OCI-LY1 (cell line): ENCODE data around the gene CNTN6.

Experiments
- H2AFZ ChIP-seq: fragments of 200-600 bp; sonication (generic), shearing (Covaris generic); 2 replicates; pipeline ENCODE4 v1.6.0; 2014; ENCODE audit warnings: antibody characterized with exemption, mild to moderate bottlenecking, low read length
- H3F3A ChIP-seq: fragments of 200-600 bp; sonication (generic), shearing (Covaris generic); 2 replicates; pipeline ENCODE4 v1.6.0; 2014; ENCODE audit warnings: mild to moderate bottlenecking, antibody characterized with exemption, low read length, moderate library complexity; ENCODE audit not compliant: insufficient read depth
- H3K27ac ChIP-seq: fragments of 200-600 bp; sonication (generic); 2 replicates; pipeline ENCODE4 v1.5.1; 2014; ENCODE audit warnings: low read length, mixed run types, mild to moderate bottlenecking, low read depth; ENCODE audit not compliant: poor library complexity, severe bottlenecking
- H3K27me3 ChIP-seq: fragments of 200-600 bp; sonication (generic); 2 replicates; pipeline ENCODE4 v1.6.0; 2014; ENCODE audit warnings: antibody characterized with exemption, mild to moderate bottlenecking, low read length, moderate library complexity; ENCODE audit not compliant: insufficient read depth
- H3K36me3 ChIP-seq: fragments of 200-600 bp; sonication (generic); 2 replicates; pipeline ENCODE4 v1.6.1; 2014; ENCODE audit warnings: mild to moderate bottlenecking, antibody characterized with exemption, low read length, moderate library complexity, mixed read lengths; ENCODE audit not compliant: insufficient read depth
- H3K4me1 ChIP-seq: fragments of 200-600 bp; sonication (generic); 2 replicates; pipeline ENCODE4 v1.5.1; 2014; ENCODE audit warnings: mild to moderate bottlenecking, low read length, moderate library complexity; ENCODE audit not compliant: insufficient read depth, severe bottlenecking
- H3K4me2 ChIP-seq: fragments of 200-600 bp; sonication (generic), shearing (Covaris generic); 2 replicates; pipeline ENCODE4 v1.6.1; 2014; ENCODE audit warnings: low read length
- H3K4me3 ChIP-seq: fragments of 200-600 bp; sonication (generic); 2 replicates; pipeline ENCODE4 v1.5.1; 2014; ENCODE audit warnings: low read length, low read depth, mild to moderate bottlenecking, mixed read lengths; ENCODE audit not compliant: poor library complexity, severe bottlenecking
- H3K79me2 ChIP-seq: fragments of 200-600 bp; shearing (Covaris generic); 2 replicates; pipeline ENCODE4 v1.6.1; 2016; ENCODE audit warnings: mixed run types, low read length, mixed read lengths; ENCODE audit not compliant: insufficient read depth
- H3K9ac ChIP-seq: fragments of 200-600 bp; sonication (generic), shearing (Covaris generic); 2 replicates; pipeline ENCODE4 v1.6.1; 2014; ENCODE audit warnings: mild to moderate bottlenecking, low read length, mixed read lengths
- H3K9me2 ChIP-seq: fragments of 200-600 bp; sonication (generic), shearing (Covaris generic); 2 replicates; pipeline ENCODE4 v1.6.1; 2014; ENCODE audit warnings: low read depth, mild to moderate bottlenecking, low read length, mixed read lengths
- H3K9me3 ChIP-seq: fragments of 200-600 bp; shearing (Covaris generic); 2 replicates; pipeline ENCODE4 v1.6.1; 2014; ENCODE audit warnings: low read length, mixed read lengths
- H4K20me1 ChIP-seq: fragments of 200-600 bp; sonication (generic), shearing (Covaris generic); 2 replicates; pipeline ENCODE4 v1.6.0; 2016; ENCODE audit warnings: mild to moderate bottlenecking, low read length; ENCODE audit not compliant: insufficient read depth
- CTCF ChIP-seq: fragments of 200-600 bp; sonication (generic), shearing (Covaris generic); IDR thresholded peaks from 2 replicates; pipeline ENCODE4 v1.5.1; 2017; ENCODE audit warnings: mild to moderate bottlenecking, antibody characterized with exemption, low read length, moderate library complexity, mixed read lengths
- EZH2 ChIP-seq: fragments of 200-600 bp; sonication (generic), shearing (Covaris generic); IDR thresholded peaks from 2 replicates; pipeline ENCODE4 v1.8.0; 2017; ENCODE audit warnings: borderline replicate concordance, mixed run types, mild to moderate bottlenecking, antibody characterized with exemption, low read length, moderate library complexity, mixed read lengths

Gene CNTN6

GRCh38 chr3:1092061-1092460, 763 bp upstream of the CNTN6 start:
- Histone ChIP-seq H3K79me2 (no peaks in the 10 kb centered on the region), H4K20me1 (no peaks in the 10 kb centered on the region), H3K4me3 (no peak overlapping the region), H3K4me1 (no peaks in the 10 kb centered on the region), H3K9me3 (no peaks in the 10 kb centered on the region), H3K27ac (no peak overlapping the region), H3K9ac (no peak overlapping the region), H3K4me2 (no peak overlapping the region), H2AFZ (no peak overlapping the region), H3K36me3 (no peaks in the 10 kb centered on the region), H3F3A (no peaks in the 10 kb centered on the region), H3K9me2 (no peaks in the 10 kb centered on the region), H3K27me3 (no peaks in the 10 kb centered on the region)
- TF ChIP-seq EZH2 (no peak), CTCF (no peak)

- no peaks in the 10 kb centered on the region for H3F3A ChIP-seq
- H3K9ac ChIP-seq: no peak overlapping the region
- no peaks in the 10 kb centered on the region for H3K9me2 ChIP-seq
- H4K20me1 ChIP-seq: no peaks in the 10 kb centered on the region
- no peak overlapping the region for H3K4me3 ChIP-seq
- no peaks in the 10 kb centered on the region for H3K9me3 ChIP-seq
- no peak overlapping the region for H3K27ac ChIP-seq
- H3K79me2 ChIP-seq: no peaks in the 10 kb centered on the region
- TF ChIP-seq EZH2 (no peak), CTCF (no peak)
- no peaks in the 10 kb centered on the region for H3K36me3 ChIP-seq
- H2AFZ ChIP-seq: no peak overlapping the region
- H3K27me3 ChIP-seq: no peaks in the 10 kb centered on the region
- no peak overlapping the region for H3K4me2 ChIP-seq
- no peaks in the 10 kb centered on the region for H3K4me1 ChIP-seq
These were observed 393 bp downstream of the CNTN6 start for GRCh38 chr3:1093217-1093616.

GRCh38 chr3:1103525-1103924, 10.7 kb downstream of the CNTN6 start:
- Histone ChIP-seq H3K36me3 (no peaks in the 10 kb centered on the region), H3K4me1 (no peaks in the 10 kb centered on the region), H2AFZ (no peak overlapping the region), H3K4me2 (no peak overlapping the region), H4K20me1 (no peaks in the 10 kb centered on the region), H3K4me3 (no peak overlapping the region), H3K79me2 (no peaks in the 10 kb centered on the region), H3F3A (no peaks in the 10 kb centered on the region), H3K9ac (no peak overlapping the region), H3K27me3 (no peaks in the 10 kb centered on the region), H3K27ac (no peak overlapping the region), H3K9me3 (no peaks in the 10 kb centered on the region), H3K9me2 (no peaks in the 10 kb centered on the region)
- TF ChIP-seq EZH2 (no peak), CTCF (no peak)
